NCI-H1417 (cell line): Measurements from ENCODE around the gene PMP22.
"Not testable (repeated sequence)": the region's sequence is repeated elsewhere in the genome, so short reads cannot be mapped to it uniquely, and the experiment has no call there.

Experiments
- DNase-seq, 3 experiments: peaks; one replicate each; lab custom pipeline; 2025; lab: John Stamatoyannopoulos, UW

The PMP22 gene

DNA sequence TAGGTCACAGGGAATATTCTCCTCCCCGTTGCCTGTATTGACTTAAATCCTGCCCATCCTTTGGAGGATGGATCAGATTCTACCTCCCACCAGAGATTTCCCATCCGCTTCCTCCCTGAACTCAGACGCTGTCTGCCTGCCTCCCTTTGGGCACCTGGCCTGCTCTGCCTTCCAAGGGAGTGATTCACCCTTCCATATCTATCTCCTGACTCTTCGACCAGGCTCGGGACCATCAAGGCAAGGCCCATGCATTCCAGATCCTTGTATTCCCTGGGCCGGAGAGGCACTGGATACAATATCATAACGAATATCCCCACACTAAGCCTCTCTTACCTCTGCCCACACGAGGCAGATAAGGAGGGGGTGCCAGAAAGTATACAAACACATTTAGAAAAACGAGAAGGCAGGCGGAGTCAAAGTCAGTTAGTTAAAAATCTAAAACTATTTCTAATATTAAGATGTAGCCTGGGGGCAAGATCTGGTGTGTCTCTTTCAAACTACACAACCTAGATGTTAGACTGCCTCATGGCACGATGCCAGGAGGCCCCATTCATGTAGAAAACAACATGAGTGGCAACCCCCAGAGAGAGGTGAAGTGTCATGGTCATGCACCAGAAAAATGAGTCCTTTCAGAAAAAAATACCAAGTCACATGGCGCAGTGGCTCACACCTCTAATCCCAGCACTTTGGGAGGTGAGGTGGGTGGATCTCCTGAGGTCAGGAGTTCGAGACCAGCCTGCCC lies 9.2 kb downstream of the PMP22 start:
- DNase-seq, result peak in 1 of 3 experiments; percentile 3

DNA sequence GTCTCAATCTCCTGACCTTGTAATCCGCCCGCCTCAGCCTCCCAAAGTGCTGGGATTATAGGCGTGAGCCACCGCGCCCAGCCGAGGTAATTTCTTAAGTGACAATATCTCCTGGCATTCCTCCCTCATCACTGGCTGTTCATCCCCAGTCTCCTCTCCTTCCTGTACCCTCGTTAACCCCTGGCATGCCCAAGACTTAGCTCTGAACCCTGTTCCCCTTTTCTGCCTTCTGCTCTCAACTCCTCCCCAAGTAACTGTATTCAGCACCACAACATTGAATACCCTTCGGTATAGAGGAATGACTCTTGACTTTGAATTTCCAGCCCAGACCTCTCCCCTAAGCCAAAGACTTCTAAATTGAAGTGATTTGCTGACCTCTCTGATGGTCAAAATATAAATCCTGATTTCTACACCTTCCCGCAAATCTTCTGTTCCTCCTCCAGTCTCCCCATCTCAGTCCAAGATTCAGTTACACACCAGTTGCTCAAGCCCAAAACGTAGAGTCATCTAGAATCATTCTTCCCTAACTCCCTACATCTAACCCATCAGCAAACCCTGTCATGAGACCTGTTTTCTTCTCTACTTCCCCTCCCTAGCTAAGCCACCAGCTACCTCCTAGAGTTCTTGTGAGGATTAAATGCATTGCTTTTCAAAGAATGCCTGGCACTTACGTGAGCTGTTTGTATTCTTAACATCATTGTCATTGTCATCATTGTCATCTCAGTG lies 14.8 kb downstream of the PMP22 start:
- DNase-seq, result no peak

DNA sequence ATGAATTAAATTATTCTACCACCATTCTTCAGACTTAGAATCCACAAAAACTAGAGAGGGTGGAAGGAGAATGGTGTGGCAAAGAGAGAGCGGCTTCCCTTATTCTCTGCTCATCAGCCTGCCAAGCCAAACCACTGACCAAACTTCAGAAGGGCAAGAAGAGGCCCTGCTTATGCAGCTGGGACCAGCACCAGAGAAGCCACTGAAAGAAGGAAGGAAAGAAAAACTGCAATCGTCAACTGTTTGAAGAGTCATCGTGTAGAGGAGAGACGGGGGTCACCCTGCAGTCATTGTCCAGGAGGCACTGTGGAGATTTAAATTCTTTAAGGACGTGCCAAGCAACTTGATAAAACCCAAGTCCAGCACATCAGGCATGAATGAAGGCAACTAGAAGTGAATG lies 15.6 kb downstream of the PMP22 start:
- DNase-seq, result no peak

DNA sequence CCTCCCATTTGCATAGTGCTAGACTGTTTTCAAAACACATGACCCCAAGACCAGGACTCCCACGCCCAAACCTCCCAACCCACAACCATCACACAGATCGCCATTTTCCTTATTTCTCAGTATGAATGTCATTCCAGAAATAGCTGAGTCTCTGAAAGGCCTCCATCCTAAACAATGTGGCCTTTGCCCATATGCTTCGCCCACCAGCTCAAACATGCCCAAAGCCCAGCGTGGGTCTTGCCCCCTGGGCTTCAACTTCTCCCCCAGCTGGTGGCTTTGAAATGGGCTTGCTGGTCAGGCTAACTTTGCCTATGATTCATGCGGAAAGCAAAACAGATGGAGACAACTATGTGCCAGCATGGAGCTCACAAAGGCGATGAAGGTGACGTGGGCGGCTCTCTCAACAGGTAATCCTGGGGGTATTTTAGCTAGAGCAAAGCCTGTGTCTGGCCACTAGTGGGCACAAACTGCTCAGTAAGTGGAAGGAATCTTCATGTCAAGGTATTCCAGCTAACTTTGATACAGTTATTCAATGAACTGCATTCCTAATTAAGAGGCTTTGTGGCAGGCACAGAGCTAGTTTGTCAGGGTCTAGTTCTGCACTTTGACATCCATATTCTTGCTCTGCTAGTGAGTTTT lies 17.1 kb downstream of the PMP22 start:
- DNase-seq, result no peak

DNA sequence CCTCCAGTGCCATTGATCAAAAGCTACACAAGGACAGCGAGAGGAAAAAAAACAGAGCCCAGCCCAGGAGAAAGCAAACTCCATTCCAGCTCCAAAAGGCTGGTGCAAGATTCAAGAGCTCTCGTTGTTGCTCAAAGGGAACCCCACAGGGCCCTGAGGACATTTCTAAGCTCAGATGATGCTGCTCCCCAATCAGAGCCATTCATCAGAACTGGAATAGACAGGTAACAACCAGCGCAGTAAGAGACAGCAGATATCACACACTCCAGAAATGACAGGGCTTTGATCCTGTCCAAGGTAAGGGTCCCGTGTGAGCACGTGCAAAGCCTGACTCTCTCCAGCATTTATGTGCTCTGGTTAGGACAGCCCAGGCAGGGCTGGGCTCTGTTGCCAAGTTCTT lies 20.1 kb downstream of the PMP22 start:
- DNase-seq, result no peak

DNA sequence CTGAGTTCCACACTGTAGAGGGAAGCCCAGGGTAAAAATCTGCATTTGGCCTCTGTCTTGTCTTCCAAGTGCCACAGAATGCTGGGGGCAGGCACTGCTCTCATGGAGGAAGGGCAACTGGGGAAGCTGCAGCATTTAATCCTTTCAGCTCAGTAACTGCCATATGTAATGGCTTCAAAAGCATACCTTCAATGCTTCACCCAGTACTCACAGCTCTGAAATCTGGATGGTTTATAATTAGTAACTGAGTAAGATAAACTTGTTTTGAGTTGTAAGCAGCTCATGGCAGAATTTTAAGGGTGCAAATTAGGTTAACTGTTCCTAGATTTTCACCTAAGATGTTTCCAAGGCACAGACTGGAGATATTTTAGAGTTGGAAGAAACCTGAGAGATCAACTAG lies 24.5 kb downstream of the PMP22 start:
- no peak for DNase-seq

DNA sequence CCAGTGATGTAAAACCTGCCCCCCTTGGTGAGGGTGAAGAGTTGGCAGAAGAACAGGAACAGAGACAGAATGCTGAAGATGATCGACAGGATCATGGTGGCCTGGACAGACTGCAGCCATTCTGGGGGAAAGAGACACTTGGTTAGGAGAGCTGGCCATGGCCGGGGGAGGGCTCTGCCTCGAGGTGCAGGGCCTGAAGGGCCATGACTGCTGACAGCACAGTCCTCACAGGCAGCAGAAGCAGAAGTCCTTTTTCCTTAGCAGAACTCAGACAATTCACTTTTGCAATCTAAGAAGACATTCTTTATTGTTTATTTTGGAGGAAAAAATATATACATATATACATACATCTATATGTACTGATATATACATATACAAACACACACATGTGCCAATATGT lies 25.6 kb downstream of the PMP22 start:
- no peak for DNase-seq

DNA sequence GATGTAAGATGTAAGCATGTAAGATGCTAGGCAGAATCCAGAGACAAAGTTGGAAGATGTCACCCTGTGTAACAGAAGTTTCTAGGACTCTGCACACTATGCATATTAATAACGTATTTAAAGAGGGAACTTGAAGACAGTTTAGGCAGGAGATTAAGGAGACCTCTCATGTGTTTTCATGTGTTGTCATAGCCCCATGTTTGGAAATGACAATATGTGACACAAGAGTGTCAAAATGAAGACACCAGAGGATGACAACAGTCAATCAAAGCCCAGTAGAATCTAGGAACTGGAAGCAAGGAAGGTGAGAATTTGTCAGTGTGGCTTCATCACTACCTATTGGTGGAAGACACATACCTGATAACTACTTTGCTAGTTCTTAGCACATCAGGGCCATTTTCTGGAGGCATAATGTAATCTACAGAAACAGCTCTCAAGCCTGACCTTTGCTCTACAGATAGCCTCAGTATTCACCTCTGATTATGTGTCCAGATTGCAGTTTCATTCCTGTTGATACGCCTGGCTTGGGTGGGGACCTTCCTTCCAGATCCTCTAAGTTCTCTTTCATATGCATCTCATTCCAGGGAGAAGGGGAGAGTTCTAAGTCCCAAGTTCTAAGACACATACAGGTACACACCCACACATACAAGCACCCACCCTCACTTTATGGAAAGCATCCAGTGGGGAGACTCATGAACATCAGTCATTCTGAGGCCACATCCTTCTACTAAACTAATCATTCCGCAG lies 26.3 kb downstream of the PMP22 start:
- DNase-seq, result no peak

DNA sequence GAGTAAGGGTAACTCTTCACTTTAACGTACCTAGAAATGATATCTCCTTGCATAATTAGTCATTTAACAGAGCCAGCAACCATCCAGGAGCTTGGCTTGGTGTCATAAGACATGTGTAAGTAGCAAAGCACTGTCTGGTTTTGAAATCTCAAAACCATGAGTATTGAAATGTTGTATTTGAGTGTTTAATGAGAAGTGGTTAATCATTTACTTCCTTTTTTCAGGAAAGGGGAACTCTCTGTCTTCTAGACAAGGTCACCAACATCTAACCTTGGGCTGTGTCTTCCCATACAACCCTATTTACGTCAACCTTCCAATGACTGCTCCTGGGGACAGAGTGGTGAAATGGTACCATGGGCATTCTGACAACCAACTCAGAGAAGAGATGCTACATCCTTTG lies 27.1 kb downstream of the PMP22 start:
- DNase-seq, result no peak

DNA sequence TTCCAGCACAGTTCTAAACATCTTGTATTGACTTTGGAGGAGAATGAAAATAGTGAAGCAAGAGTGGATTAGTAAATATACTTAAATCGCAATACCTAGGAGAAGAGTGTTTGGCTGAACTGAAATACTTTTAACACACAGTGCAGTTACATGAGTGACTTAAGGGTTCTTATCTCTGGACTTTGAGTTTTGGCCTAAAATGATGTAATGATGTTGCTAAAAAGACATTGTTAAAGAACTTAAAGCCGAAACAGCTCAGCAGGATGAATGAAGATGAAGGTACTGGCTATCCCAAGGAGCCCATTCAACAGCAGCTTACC lies 28.1 kb downstream of the PMP22 start:
- DNase-seq, result no peak

DNA sequence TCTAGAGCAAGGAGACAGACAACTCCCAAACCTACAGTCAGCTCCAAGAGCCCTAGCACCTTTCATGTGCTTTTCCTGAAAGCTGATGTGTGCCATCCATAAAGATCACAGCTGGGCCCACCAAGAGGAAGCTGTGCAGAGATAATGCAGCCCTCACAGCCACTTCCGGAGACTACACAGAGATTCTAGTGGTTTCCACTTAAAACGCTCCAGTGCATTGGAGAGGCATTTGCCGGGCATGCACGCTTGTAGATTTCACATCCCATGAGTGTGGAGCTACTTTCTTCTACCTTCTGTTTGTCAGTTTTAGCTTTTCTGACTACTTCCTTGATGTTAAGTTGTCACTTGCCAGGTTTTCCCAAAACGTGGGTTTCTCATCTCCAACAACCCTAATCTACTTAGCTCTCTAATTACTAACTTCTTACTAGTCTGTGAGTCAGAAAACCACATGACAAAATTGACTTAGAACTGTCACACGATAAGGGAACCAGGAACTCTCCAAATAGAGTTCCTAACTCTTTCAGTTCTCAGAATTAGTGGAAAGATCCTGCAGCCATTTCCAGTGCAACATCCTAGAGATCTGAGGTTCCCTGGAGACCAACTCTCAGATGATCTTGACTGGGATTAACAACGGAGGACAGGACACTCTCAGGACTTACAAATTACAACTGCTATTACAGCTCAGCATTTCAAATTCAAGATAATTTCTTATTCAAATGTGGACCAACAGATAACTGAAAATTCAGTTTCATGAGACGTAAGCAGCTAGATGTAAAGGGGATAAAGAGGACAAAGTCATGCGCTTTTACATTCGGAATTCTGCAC lies 28.6 kb downstream of the PMP22 start:
- DNase-seq, result no peak

DNA sequence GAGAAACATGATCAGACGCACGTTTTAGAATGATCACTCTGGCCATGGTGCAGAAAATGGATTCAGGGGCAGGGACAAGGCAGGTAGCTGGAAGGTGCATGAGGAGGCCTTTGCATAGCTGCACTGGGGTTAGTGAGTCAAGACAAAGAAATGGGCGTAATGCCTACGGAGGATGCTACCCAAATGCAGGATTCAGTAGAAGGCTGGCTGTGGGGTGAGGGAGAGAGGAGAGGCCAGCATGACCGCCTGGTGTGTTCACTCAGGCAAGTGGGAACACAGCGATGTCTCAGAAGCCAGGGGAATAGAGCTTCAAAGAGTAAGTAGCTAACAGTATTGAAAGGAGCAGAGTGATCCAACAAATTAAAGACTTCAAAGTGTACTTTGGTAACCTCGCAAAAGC lies 31.2 kb downstream of the PMP22 start:
- no peak for DNase-seq

DNA sequence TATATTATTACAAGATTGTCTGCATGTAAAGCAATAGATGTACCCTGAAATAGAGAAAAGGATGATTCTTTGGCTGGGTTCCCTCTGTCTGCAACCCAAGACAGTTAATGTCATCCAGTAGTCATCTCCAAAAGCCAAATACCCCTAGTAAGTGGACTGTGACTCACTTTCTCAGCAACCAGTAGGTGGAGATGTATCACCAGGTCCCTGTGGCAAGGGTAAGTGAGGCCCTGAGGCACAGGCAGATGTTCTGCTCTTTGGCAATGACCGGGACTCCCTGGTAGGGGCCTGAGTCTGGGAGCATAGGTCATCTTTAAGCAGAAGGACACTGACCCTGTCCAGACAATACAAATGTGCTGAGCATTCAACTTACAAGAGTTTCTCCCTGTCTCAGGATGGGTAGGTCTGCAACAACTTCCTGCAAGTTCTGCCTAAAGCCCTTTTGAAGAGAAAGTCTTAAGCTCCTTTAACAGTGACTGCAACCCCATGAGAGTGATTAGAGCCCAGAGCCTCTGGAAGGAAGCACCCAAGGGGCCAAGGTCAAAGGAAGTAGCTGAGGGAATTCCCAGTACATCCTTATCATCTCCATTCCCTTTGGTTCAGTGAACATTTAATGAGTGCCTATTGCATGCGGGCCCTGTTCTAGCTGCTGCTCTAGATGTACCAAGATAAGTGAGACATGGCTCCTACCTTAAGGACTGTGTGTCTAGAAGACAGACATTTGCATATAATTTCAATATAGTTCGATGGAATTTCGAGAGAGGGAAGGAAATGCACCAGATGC lies 31.9 kb downstream of the PMP22 start:
- DNase-seq, result no peak

DNA sequence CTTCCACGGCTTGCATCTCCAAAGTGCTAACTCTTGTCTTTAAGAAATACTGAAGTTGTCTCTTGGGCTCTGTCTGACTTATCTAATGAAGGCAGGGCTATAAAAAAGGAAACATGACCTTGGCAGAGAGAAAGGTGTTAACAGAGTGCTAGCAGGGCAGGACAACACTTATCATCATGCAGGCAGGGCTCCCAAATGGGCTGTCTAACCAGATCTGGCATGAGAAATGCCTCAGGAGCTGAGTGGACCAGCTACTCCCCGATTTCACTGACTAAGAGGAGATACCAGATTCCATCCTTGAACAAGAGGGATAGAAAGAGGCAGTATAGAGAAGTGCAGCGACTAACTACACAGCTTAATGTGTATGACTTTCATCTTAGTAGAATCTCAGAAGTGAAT lies 32.6 kb downstream of the PMP22 start:
- no peak for DNase-seq

DNA sequence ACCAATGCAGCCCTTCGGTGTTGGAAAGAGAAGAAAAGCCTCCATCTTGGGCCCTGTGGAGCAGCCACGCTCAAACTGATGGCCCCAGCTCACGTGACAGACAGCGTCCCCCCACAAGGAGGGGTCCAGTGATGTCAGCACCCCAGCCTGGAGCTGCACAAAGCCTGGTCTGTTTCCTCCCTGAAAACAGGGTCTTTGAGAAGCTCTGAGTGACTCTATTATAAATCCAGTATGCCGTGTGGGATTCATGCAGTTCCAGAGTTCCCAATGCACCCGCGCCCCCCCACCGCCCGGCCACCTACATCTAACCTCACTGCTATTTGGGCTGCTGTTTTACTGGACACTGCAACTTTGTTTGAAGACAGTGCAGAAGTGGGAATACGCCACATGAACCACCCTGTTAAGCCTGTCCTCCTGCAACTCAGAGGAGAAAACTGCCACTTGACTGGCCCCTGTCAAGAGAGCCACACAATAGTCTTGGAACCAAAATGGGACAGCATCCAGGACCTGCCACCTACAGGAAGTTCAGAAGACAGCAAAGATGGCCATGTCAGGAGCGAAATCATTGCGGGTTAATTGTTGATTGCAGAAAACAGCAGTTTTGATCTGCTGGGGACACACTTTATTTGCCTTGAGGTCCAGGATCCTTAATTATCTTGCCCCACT lies 33.1 kb downstream of the PMP22 start:
- no peak for DNase-seq

DNA sequence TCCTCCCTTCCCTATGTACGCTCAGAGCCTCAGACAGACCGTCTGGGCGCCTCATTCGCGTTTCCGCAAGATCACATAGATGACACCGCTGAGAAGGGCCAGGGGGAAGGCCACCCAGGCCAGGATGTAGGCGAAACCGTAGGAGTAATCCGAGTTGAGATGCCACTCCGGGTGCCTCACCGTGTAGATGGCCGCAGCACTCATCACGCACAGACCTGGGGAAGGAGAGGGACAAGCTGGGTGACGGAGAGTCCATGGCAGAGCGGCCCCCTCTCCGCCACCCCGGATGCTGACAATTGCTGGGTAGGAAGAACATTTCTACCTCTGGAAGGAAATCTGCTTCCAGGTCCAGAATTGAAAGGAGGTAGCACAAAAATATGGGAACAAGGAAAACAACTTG lies 34.3 kb downstream of the PMP22 start:
- DNase-seq, result no peak

DNA sequence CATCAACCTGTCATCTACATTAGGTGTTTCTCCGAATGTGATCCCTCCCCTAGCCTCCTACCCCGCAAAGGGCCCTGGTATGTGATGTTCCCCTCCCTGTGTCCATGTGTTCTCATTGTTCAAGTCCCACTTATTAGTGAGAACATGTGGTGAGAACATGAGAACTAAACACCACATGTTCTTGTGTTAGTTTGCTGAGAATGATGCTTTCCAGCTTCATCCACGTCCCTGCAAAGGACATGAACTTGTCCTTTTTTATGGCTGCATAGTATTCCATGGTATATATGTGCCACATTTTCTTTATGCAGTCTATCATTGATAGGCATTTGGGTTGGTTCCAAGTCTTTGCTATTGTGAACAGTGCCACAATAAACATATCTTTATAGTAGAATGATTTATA lies 43.3 kb downstream of the PMP22 start:
- DNase-seq, result not testable (repeated sequence)

DNA sequence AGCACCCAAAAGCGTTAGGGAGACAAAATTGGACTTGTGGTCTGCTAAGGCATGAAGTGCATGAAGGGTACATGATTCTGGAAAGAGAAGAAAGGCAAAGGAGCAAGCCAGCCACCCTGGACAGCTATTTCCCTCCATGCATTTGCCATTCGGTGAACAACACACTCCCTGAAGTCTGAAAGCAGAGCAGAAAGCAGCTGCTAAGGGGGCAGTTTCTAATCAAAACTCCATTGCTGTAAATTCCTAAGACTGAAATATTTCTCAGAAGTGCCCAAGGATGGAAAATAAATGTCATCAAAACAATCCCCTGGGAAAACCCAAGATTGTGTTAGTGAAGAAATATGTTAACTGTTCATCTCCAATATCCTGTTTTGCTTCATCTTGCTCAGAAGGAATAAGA lies 44.3 kb downstream of the PMP22 start:
- no peak for DNase-seq

DNA sequence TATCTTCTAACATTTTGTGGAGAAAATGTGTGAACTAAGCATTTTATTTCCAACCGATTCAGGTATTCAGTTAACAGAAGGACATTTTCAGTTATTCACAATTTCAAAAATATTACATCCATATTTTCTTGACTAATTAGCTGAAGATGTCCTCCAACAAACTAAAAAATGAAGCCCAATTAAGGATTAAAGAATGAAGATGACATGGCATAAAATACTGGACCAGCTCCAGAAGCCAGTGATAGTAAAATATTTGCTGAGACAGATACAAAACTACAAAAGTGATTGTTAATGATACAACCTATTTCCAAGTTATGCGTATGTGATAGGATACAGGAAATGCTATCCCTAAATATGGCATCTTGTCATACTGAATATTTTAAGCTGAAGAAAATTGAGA lies 48.6 kb downstream of the PMP22 start:
- DNase-seq, result no peak

DNA sequence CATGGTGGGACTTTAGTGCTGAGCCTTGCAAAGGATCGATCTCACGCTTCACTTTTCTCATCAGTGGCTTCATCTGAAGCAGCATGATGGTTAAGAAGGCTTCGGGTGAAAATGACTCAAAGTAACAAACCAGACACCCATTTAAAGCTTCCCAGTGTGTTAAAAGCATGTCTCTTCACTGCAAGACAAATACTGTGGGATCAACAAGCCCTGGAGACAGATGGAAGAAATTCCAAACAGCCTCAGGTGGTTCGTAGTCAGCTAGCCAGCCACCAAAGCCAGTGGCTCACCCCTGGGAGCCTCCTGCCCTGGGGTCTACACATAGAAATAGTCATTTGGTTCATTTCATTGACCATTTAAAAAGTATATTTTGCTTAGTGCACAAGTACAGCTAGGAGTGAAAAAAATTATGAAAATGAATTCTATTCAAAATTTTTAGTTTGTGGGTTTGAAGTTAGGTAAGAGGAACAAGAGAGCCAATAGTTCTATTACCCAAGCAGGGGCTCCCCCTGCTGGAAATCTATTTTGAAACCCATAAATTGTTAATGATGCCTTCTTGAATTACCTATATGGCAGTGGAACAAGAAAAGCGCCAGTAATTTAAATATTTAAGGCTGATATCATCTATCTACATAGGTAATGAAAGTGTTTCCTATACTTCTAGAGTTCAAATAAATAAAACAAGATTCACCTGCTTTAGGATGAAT lies 51.6 kb downstream of the PMP22 start:
- peak in 2 of 3 experiments; percentile 1 to 41 for DNase-seq
